IPS-20b (cell line): ENCODE results near the gene JHY.

Experiments
- H3K27ac ChIP-seq: one replicate; pipeline ENCODE4 v1.5.1; 2013; ENCODE audit warnings: low read length
- H3K27me3 ChIP-seq: 2 replicates; pipeline ENCODE4 v1.6.1; 2013; ENCODE audit warnings: mild to moderate bottlenecking, low read length, inconsistent platforms; ENCODE audit not compliant: insufficient read depth
- H3K36me3 ChIP-seq: 2 replicates; pipeline ENCODE4 v1.6.1; 2013; ENCODE audit warnings: low read depth, mild to moderate bottlenecking, inconsistent platforms, low read length, moderate library complexity; ENCODE audit not compliant: insufficient read depth
- H3K4me1 ChIP-seq: 2 replicates; pipeline ENCODE4 v1.6.1; 2013; ENCODE audit warnings: mild to moderate bottlenecking, control low read depth, inconsistent platforms, low read length, moderate library complexity; ENCODE audit not compliant: insufficient read depth
- H3K4me3 ChIP-seq: 2 replicates; pipeline ENCODE4 v1.5.1; 2013; ENCODE audit warnings: mild to moderate bottlenecking, low read length, inconsistent platforms
- H3K9ac ChIP-seq: 2 replicates; pipeline ENCODE4 v1.6.1; 2013; ENCODE audit warnings: low read depth, mild to moderate bottlenecking, inconsistent platforms, low read length, moderate library complexity
- H3K9me3 ChIP-seq: 2 replicates; pipeline ENCODE4 v1.6.1; 2013; ENCODE audit warnings: mild to moderate bottlenecking, low read depth, low read length, inconsistent platforms; ENCODE audit not compliant: insufficient read depth

JHY gene

DNA sequence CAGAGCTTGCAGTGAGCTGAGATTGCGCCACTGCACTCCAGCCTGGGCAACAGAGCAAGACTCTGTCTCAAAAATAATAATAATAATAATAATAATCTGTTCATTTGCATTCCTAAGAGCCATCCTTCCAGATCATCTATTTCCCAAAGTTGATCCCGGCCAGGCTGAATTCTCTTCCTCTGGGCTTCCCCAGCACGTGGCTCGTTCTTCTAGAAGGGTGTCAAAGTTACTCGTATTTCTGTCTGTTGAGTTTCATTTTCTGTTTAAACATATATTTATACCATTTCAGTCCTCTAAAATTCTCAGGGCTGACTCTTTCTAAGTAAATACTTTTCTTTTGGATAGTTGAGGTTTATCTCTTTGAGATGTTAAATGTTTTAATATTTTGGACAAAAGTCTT, 4.8 kb upstream of the JHY start:
- Histone ChIP-seq H3K4me1 (0 out of 2 replicates have a peak, but pooled peaks cover 8% of the 10 kb centered on the region), H3K9me3 (no peaks in the 10 kb centered on the region), H3K36me3 (no peaks in the 10 kb centered on the region), H3K9ac (no peak overlapping the region), H3K4me3 (no peak overlapping the region), H3K27me3 (peaks cover 13% of the 10 kb centered on the region), H3K27ac (no peak overlapping the region)

GRCh38 chr11:122879785-122880184, 2.8 kb upstream of the JHY start:
- no peak overlapping the region for H3K27ac ChIP-seq

DNA sequence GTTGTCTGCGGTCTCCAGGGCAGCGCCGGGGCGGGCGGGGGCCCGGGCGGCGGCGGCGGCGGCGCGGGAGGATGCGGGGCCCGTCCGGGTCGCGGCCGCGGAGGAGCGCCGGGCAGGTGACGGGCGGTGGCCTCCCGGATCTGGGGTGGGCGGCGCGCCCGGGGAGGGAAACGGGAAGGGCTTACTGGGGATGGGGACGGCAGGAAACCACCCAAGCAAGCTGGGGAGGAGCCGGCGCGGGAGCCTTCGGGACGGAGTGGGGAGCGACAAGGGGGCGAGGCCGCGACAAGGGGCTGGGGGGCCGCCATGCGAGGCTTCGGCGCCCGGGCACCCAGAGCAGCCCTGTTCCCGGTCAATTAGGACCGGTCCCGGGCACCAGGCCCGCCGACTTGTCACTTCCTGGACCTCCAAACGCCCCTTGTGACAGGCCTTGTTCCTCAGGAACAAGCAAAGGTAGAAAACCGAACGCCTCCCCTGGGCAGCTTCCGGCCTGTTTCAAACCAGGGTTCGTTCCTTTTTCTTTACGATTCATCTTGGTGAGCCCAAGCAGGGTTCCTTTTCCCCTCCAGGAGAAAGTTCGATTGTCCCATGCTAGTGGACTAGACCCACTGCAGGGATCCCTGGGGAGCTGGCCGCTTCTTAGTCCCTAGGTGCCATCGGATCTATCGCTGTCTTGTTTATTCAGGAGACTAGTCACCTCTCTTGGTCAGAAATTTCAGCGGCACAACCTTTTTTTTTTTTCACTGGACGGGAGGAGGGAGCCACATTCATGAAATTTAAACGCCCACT, 492 bp downstream of the JHY start:
- peaks cover 16% of the 10 kb centered on the region; the same call in 1 of the 2 replicates for H3K4me1 ChIP-seq
- H3K27me3 ChIP-seq = peaks cover 23% of the 10 kb centered on the region
- no peak overlapping the region for H3K27ac ChIP-seq
- no peaks in the 10 kb centered on the region for H3K9me3 ChIP-seq
- peak overlapping the region; percentile 64 for H3K9ac ChIP-seq
- H3K36me3 ChIP-seq = no peaks in the 10 kb centered on the region
- H3K4me3 ChIP-seq = peak overlapping the region; percentile 82

More at GRCh38 chr11:122879785-122880184, 2.8 kb upstream of the JHY start:
- no peaks in the 10 kb centered on the region for H3K9me3 ChIP-seq
- H3K4me1 ChIP-seq = peaks cover 16% of the 10 kb centered on the region; the same call in 1 of the 2 replicates
- peaks cover 23% of the 10 kb centered on the region for H3K27me3 ChIP-seq
- no peak overlapping the region for H3K9ac ChIP-seq
- no peak overlapping the region for H3K4me3 ChIP-seq
- H3K36me3 ChIP-seq = no peaks in the 10 kb centered on the region

- H3K4me3 ChIP-seq = peak overlapping the region; percentile 82
- H3K4me1 ChIP-seq = peaks cover 16% of the 10 kb centered on the region; the same call in 1 of the 2 replicates
- H3K27ac ChIP-seq = no peak overlapping the region
- H3K9me3 ChIP-seq = no peaks in the 10 kb centered on the region
- no peaks in the 10 kb centered on the region for H3K36me3 ChIP-seq
- peaks cover 23% of the 10 kb centered on the region for H3K27me3 ChIP-seq
- peak overlapping the region; percentile 64; the same call in 1 of the 2 replicates for H3K9ac ChIP-seq
Measured at GRCh38 chr11:122883646-122883979, 1.1 kb downstream of the JHY start.

DNA sequence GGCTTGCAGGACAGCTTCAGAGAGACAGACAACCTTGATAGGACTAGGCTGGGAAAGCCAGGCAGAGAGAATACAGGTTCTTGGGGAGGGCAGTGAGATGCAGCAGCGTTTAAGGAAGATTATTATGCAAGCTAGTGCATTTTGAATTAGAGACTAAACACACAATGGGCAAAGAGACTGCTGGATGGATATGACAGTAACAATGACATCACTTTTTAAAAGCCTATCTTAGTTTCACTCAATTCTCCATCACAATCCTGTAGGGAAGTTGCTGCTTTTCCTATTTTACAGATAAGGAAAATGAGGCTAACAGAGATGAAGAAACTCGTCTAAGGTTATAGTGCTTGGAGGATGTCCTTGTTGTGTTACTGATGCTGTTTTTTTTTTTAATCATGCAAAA, 5.6 kb downstream of the JHY start:
- Histone ChIP-seq H3K27ac (no peak overlapping the region), H3K4me3 (no peak overlapping the region)

GRCh38 chr11:122893131-122893530, 10.6 kb downstream of the JHY start:
- Histone ChIP-seq H3K36me3 (no peaks in the 10 kb centered on the region), H3K27ac (no peak overlapping the region), H3K4me3 (no peak overlapping the region), H3K9ac (no peak overlapping the region), H3K4me1 (no peaks in the 10 kb centered on the region), H3K27me3 (no peaks in the 10 kb centered on the region), H3K9me3 (no peaks in the 10 kb centered on the region)

More for the DNA sequence above, 5.6 kb downstream of the JHY start:
- Histone ChIP-seq H3K9ac (no peak overlapping the region), H3K9me3 (no peaks in the 10 kb centered on the region), H3K36me3 (no peaks in the 10 kb centered on the region), H3K27me3 (peaks cover 8% of the 10 kb centered on the region; the same call in 1 of the 2 replicates), H3K4me1 (peaks cover 8% of the 10 kb centered on the region; the same call in 1 of the 2 replicates)

DNA sequence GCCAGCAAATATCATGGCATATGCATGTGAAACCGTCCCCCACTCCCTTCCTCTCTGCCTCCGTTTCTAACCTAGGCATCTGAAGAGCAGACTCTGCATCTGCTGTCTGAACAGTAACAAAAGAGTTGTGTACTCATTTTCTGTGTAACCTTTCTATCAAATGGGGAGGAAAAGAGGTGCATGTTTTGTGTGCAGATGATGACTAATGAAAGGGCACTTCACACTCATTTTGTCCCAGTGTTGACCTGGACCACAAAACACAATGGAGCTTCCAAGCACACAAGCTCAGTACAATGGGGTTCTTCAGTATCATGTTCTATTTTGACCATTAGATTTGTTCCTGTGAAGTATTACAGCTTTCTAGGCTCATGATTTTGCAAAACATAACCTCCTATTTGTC, 13.0 kb downstream of the JHY start:
- Histone ChIP-seq H3K36me3 (no peaks in the 10 kb centered on the region), H3K4me1 (no peaks in the 10 kb centered on the region), H3K4me3 (no peak overlapping the region), H3K9me3 (no peaks in the 10 kb centered on the region), H3K27me3 (no peaks in the 10 kb centered on the region), H3K9ac (no peak overlapping the region), H3K27ac (no peak overlapping the region)

DNA sequence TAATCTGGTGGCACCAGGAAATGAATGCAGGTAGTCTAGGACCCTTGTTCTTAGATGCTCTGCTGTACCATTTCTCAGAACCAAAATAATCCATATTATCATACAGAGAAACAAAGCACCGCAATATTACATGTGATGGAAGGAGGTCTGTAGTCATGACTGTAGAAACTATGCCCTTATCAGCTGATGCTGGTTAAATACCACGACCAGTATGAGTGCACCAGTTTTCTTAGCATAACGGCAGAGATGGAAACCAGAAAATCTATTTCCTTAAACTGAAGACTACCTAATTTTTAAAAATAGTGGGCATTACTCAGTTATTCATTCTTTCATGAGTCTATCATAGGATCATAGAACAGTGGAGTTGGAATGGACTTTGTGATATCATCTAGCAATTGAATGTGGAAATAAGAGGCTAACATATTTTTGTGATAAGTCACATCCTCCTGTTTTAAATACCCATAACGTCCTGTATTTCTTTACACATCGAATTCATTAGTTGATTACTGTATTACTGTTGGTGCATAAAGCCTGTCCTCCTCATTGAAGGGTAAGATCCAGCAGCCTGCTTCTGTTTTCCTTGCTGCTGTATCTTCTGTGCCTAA, 15.1 kb downstream of the JHY start:
- Histone ChIP-seq H3K4me3 (no peak overlapping the region), H3K27me3 (no peaks in the 10 kb centered on the region), H3K9ac (no peak overlapping the region), H3K27ac (no peak overlapping the region), H3K36me3 (no peaks in the 10 kb centered on the region), H3K4me1 (no peaks in the 10 kb centered on the region), H3K9me3 (no peaks in the 10 kb centered on the region)

DNA sequence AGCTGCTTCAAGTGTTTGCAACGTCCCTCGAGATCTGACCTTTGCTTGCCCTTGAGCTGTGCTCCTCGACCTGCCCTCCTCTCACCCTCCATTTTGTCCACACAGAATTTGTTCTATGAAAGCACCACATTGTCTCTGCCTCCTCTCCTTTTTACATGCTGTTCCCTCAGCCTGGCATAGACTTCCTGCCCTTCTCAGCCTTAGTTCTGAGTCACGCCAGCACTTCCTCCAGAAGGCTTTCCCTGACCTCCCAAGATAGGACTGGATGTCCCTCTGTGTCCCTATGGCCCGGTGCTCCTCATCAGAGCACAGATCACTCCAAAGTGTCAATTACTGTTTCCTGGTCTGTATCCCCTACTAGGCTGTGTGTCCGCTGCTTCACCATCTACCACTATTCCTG, 16.2 kb downstream of the JHY start:
- Histone ChIP-seq H3K4me1 (no peaks in the 10 kb centered on the region), H3K36me3 (no peaks in the 10 kb centered on the region), H3K27me3 (no peaks in the 10 kb centered on the region), H3K9ac (no peak overlapping the region), H3K4me3 (no peak overlapping the region), H3K27ac (no peak overlapping the region), H3K9me3 (no peaks in the 10 kb centered on the region)

- Histone ChIP-seq H3K27me3 (no peaks in the 10 kb centered on the region), H3K27ac (no peak overlapping the region)
Measured at GRCh38 chr11:122900587-122901202, 18.1 kb downstream of the JHY start.

DNA sequence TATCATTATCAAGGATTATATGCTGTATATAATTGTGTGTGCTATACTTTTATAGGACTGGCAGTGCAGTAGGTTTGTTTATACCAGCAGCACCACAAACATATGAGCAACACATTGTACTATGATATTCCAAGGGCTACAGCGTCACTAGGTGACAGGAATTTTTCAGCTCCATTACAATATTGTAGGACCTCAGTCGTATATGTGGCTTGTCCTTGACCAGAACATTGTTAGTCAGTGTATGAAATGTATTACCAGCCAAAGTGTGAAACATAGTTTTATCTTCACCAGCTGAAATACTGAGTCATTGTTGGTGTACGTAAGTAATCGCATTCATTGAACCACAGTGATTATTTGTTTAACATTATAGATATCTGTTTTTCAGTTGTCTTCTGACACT, 20.4 kb downstream of the JHY start:
- Histone ChIP-seq H3K9me3 (no peaks in the 10 kb centered on the region), H3K27me3 (no peaks in the 10 kb centered on the region), H3K27ac (no peak overlapping the region), H3K9ac (no peak overlapping the region), H3K4me1 (no peaks in the 10 kb centered on the region), H3K36me3 (no peaks in the 10 kb centered on the region), H3K4me3 (no peak overlapping the region)

More at GRCh38 chr11:122900587-122901202, 18.1 kb downstream of the JHY start:
- H3K9ac ChIP-seq = no peak overlapping the region
- no peaks in the 10 kb centered on the region for H3K36me3 ChIP-seq
- H3K4me1 ChIP-seq = no peaks in the 10 kb centered on the region
- H3K9me3 ChIP-seq = no peaks in the 10 kb centered on the region
- H3K4me3 ChIP-seq = no peak overlapping the region

- Histone ChIP-seq H3K9me3 (no peaks in the 10 kb centered on the region), H3K9ac (no peak overlapping the region), H3K4me3 (no peak overlapping the region), H3K36me3 (no peaks in the 10 kb centered on the region), H3K4me1 (no peaks in the 10 kb centered on the region), H3K27ac (no peak overlapping the region), H3K27me3 (no peaks in the 10 kb centered on the region)
Measured at GRCh38 chr11:122910775-122911174, 28.2 kb downstream of the JHY start.
